Fibroblast of peridontal ligament (primary cell): ENCODE measurements around the gene ZBTB7C.

Source experiments
- DNase-seq: peaks from one replicate; pipeline ENCODE4 v3.0.0-alpha.2; 2010; ENCODE audit errors: extremely low read depth

Gene ZBTB7C

DNA sequence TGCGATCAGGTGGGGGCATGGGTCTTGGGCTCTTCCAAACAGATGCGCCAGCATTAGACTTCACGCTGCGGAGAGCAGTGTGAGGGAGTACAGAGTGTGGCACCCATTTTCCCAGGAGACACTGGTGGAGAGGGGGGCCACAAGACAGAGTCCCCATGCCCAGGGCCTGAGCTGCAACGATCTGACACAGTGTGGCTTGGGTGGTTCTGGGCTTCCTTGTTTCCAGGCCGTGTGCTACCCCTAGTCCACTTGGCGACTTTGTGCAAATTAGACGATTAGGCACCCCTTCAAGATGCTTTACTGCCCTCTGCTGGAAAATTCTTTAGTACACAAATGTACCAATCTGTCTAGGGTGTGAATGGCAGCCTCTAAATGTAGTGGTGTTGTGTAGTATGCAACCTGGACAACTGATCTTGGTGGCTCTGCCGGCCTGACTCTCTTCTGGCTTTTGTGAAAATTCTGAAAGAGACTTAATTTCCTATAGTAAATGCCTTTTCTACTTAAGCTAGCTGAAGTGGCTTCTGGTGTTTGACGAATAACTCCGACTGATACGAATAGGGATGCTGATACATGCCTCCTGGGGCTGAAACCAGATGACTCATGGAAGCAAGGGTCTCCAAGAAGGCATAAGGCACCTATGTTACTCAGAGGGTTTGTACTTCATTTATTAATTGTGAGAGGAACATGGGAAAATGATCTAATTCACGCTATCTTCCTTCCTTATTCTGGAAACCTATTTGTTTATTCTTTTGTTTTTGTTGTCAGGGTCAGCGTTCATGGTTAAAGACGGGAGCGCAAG, 386.5 kb downstream of the ZBTB7C start:
- peak; percentile 63 for DNase-seq

DNA sequence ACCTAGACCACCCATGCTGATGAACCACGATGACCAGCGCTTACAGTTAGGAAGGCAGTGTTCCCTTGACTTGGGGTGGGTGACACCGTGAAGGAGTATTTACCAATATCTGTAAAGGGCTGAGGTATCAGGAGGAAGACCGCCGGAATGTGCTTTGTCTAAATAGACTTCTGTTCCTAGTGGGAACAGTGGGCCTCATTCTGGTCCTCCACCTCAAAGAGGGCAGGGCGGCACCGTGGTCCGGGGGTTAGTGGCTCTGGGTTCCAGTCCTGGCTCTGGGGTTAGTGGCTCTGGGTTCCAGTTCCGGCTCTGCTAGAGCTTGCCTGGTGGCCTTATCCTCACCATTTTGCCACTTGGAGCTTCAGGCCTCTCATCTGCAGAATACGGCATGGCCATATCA, 387.2 kb downstream of the ZBTB7C start:
- no peak for DNase-seq

DNA sequence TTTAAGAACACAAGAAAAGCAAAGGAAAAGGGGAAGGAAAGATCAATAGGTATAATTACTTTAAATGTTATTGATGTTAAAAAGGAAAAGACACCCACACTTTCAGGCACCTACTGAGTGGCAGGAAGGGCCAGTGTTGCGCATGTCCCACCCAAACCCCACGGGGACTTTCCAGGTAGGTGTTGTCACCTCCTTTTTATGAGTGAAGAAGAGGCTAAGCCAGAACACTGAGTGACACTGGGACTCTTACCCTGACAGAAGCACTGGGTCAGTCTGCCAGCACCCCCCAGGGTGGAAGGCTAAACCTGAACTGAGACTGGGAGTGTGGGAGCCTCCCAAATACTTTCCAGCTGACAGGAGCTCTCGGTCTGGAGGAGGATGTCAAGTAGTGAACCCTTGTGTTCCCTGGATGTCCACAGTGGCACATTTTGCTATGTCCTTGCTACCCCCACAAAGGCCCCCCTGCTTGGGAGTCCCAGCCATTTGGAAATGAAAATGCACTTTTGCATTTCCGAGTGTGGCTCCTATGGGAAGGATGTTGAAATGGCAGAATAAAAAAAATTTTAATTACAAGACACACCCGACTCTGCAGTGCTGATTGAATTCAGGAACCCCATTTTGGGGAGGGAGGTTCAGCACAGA, 387.8 kb downstream of the ZBTB7C start:
- no peak for DNase-seq

DNA sequence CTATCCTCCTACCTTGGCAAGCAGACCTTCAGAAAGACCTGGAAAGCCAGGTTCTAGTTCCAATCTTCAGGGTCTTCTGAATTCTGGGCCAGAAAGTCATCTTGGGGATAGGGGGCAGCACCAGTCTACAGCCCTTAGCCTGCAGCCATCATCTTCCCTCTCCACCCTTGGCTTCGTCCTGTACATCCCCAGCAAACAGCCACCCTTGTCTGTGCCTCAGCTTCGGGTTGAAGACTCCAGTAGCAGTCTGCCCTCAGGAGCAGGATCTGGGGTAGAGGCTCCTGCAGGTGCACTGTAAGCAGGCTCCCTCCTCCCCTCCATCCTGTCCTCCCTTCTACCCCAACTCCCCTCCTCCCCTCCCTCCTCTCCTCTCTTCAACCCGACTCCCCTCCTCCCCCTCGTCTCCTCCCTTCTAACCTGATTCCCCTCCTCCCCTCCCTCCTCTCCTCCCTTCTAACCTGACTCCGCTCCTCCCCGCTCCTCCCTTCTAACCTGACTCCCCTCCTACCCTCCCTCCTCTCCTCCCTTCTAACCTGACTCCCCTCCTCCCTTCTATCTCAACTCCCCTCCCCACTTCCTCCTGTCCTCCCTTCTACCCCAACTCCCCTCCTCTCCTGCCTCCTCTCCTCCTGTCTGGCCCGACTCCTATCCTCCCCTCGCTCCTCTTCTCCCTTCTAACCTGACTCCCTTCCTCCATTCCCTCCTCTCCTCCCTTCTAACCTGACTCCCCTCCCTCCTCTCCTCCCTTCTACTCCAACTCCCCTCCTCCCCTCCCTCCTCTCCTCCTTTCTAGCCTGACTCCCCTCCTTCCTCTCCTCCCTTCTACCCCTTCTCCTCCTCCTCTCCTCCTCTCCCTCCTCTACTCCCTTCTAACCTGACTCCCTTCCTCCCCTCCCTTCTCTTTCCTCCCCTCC, 388.6 kb downstream of the ZBTB7C start:
- no peak for DNase-seq

DNA sequence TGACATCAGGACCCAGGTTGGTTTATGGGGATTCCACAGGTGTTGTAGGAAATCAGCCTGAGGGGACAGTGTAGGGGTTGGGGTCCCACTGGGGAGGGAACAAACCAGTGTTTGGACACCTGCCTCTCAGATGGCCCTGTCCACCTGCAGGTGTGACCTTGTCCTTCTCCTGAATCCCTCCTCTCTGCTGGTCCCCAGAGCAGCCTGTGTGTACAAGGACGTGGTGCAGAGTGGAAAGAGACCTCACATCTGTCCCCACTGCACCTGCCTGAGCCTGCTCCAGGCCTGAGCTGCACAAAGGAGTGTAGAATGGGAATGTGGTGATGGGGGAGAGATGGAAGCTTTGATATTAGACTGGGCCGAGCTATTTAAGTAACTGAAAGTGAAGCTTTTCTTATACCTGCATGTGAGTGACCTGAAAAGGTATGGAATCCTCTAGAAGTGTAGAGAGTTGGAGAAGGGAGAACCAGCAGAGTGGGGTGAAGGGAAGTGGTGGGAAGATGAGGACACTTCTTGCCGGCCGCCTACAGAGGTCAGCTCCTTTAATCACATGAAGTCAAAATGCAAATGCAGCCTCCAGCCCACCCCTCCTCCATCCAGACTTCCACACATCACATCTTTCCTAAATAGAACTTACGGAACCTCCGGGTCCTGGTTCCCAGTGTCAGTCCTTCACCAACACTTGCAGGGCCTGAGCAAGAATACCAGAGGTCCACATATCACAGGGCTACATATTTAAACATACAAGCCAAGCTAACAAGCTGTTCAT, 389.4 kb downstream of the ZBTB7C start:
- DNase-seq: no peak

DNA sequence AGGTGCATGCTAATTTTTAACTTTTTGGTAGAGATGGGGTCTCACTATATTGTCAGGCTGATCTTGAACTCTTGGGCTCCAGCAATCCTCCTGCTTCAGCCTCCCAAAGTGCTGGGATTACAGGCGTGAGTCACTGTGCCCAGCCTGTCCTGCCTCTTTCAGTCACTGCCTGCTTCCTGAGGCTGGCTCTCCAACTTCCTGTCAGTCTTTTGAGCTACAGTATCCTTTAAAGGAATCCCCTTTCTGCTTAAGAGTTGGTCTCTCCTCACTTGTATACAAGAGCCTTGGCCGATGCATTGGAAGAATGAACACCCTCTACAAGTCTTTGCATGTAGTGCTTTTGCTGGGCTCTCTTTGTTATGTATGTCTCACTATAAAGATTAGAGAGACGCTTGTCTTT, 390.3 kb downstream of the ZBTB7C start:
- no peak for DNase-seq

DNA sequence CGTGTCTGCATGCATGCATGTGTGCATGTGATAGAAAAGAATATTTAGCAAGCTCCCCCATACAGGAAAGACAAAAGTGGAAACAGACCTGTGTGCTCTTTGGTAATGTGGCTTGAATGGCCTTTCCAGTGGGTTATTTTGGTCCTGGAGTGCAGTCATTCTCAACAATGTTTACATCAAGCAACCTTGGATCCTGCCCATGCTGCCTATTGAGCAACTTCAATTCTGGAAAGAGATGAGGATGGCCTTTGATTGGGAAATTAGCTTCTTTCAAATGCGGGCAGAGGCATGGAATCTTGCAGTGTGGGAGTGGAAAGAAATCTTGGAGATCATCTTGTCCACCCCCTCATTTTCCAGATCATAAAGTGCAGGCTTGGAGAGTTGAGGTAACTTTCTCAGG, 391.5 kb downstream of the ZBTB7C start:
- peak; percentile 88 for DNase-seq

DNA sequence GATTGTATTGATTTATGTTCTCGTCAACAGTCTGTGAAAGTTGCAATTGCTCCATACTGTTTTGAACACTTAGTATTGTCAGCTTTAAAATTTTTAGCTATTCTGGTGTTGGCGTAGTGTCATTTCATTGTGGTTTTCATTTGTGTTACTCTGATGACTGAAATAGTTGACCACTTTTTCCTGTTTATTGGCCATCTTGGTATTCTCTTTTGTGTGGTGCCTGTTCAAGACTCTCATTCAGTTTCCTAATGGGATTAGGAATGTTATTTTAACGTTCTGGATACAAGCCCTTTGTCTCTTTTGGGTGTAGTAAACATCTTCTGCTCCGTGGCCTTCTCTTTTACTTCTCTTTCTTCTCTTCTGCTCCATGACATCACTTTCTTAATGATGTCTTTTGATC, 396.0 kb downstream of the ZBTB7C start:
- DNase-seq: no peak

DNA sequence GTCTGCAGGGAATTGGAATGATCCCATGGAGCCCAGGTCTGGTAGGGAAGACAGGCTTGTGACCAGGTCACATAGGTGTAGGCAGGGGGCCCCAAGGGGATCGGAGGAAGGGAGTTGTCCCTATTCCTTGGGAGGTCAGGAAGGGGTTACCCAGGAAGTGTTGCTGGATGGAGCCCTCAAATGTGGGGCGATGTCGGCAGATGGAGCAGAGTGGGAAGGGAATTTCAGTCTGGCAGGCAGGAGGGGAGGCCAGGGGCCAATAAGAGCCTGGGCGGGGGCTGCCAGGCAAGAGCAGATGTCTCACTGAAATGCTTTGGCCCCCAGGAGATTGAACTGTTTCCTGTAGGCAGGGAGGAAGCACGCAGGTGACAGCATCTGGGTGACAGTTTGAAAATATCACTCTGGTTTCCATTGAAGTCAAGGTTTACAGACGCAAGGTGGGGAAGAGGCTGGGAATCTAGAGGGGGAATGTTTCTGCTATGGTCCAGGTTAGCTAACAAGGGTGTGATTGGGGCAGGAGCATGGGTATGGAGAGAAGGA, 397.2 kb downstream of the ZBTB7C start:
- DNase-seq: no peak

DNA sequence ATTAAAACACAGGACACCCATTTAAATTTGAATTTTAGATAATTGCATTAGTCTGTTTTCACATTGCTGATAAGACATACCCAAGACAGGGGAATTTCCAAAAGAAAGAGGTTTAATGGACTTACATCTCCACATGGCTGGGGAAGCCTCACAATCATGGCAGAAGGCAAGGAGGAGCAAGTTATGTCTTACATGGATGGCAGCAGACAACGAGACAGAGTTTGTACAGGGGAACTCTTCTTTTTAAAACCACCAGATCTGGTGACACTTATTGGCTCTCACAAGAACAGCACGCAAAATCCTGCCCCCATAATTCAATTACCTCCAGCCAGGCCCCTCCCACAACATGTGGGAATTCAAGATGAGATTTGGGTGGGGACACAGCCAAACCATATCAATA, 398.9 kb downstream of the ZBTB7C start:
- DNase-seq: no peak

DNA sequence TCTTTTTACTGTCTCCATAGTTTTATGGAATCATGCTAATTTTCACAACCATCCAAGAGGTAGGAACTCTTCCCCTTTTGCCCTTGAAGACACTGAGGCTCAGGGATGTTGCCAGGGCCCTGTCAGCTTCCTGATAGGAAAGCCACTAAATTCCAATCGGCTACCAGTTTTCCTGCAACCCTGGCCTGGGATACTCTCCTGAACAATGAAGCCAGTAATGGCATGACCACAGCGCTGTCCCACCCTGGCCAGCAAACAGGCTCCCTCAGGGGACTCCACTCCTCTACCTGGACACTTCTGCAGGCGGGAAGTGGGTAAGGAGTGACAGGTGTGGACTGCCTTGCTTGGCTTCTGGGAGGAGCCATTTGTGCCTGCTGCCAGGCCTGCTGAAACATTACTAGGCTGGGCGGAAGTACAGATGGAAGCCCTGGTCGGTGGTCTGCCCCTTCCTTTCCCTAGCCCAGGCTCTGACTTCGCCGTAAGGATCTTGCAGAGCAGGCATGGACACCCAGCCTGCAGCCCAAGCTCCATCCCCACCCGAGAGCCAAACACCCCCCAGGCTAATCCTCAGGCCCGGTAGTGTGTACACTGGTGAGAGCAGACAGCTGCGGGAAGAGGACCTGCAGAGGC, 400.0 kb downstream of the ZBTB7C start:
- no peak for DNase-seq

DNA sequence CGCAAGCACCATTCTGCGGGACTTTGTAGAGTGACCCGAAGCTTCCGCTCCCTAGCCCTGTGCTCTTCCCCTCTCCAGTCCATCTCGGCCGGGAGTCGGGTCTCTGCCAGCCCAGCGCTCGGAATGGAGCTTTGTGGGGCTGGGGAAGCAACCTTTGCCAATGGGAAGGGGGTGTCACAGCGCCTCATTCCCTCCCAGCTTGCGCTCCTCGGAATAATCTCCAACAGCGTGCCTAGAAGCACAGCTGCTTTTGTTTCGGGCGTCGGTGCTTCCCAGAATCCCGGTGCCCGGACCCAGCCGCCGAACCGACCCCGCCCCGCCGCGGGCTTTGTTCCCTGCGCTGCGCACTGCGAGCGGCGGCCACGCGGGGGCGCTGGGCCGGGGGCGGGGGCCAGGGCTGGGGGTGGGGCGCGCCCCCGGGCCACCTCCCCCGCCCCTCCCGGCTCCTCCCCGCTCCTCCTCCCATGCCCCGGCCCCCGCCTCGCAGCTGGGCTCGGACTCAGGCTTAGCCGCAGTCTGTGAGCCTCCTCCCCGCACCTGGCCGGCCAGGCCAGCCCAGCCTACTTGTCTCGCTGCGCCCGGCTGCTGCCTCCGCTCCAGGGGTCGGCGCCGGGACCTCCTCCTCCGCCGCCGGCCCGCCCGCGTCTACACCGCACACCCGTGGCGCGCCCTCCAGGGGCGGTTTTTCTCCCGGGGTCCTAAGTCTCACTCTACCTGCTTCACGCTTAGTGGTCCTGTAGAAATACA, 401.1 kb downstream of the ZBTB7C start:
- DNase-seq: no peak

DNA sequence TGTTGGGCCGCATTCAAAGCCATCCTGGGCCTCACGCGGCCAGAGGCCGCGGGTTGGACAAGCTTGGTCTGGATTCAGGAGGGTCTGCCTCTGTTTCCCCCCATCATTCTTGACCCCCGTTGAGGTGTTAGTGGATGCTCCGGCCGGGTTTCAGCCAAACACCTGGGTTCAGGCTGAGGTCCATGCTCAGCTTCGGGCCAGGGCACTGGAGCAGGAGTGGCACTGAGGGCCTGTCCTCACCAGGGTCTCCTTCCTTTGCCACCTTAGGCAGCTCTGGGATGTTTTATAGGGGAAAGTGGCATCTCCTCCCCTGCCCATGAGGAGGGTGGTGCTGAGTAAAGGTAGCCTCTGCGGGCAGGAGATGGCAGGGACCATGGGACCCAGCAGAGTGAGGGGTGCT, 401.8 kb downstream of the ZBTB7C start:
- no peak for DNase-seq

DNA sequence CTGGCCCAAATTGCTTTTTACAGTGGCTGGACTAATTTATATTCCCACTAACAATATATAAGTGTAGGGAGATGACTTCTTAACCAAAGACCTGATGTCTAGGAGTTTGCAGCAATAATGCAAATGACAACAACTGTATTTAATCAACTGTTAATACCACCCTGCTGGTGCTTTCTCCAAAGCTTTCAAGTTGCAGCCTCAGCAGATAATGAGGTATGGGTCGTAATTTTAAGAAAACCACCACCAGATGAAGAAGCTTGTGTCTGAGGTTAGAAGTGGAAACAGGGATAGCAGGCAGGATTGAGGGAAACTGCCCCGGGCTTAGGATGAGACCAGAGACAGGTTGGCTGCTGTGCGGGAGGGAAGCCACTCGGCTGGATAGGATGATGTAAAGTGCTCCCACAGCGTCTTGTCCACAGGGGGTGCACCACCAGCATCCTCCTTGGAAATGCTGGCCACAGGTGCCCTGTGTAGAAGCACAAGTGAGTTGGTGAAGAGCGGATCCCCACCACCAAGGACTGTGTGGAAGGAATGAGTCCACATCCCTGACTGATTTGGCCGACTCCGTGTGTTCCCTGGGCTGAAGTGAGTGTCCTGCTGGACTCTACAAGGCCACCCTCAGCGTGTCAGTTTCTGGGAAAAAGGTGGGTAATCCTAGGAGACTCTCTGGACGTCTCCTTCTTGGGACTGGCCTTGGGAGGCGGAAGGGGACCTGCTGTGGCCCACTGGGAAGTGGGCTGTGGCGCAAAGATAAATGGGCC, 402.6 kb downstream of the ZBTB7C start:
- no peak for DNase-seq

DNA sequence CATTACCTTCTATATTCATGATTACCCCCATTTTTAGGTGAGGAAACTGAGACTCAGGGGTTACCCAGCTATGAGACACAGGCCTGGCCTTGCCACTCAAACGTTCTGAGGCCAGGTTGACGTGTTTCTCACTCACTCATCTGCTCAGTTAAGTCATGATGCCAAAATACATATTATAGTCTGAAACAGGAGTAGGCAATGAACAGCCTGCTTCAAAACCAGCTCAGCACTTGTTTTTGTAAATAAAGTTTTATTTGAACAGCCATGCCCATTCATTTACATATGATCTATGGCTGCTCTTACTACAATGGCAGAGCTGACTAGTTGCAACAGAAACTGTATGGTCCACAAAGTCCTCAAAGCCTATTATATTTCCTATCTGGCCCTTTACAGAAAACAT, 404.6 kb downstream of the ZBTB7C start:
- DNase-seq: no peak

DNA sequence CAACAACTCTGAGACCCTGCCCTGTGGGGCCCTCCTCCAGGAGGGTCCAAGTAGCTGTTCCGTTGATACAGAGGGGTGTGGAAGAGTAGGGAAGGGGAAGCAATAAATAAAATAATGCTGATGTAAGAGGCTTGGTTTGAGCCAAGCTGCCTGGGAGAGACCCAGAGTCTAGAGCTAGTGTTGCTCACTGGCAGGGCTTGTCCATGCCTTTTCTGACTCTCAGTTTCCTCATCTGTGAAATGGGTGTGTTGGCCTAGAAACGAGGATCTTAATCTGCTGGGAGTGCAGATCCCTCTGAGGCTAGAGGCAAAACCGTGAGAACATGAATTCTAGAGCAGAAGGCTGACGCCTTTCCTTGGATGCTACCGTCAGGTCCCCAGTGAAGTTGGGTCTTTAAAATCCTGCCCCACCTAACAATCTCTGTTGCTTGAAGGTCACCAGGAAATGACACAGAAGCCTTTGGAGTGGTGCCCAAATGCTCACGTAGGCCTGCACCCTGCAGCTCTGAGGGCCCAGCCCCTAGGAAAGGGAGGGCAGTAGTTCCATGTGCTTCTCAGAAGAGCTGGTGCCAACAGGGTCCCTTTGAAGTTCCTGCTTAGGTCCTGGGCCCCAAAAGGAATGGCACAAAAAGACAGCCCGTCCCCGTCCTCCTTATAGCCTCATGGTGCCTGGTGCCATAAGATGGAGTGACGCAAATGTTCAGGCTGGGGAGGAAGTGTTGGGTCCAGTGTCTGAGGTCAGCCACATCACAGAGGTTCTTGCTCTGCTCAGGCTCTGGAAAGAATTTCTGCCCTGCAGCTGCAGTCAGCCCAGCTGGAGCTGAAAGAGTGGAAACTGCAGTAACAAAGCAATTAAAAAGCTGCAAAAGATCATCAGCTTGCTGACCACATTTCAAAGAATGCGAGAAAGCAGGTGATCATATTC, 405.5 kb downstream of the ZBTB7C start:
- no peak for DNase-seq

DNA sequence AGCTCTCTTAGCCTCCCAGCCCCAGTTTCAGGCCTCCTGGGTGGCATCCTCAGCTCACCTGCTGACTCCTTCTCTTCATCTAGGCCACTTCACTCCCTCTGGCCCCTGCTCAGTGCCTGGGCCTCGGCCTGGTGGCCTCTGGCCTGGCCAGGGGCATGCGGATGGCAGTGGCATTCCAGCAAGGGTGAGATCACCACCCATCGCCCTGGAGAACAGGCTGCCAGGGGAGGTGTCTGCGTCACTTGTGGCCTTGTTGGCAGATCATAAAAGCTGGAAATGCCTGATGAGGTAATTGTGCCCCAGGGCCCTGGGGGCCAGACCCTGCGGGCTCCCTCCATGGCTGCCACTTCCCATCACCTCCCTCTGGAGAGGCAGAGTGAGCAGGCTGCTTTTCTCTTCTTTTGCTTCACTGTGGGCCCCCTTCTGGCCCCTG, 406.2 kb downstream of the ZBTB7C start:
- DNase-seq: no peak

DNA sequence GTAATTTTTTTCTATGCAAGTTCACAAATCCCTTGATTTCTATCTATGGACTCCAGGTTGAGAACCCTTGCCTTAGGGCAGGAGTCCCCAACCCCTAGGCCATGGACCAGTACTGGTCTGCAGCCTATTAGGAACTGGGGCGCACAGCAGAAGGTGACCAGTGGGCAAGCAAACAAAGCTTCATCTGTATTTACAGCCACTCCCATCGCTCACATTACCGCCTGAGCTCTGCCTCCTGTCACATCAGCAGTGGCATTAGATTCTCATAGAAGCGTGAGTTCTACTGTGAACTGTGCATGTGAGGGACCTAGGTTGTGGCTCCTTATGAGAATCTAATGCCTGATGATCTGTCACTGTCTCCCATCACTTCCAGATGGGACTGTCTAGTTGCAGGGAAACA, 408.5 kb downstream of the ZBTB7C start:
- no peak for DNase-seq
